GM10248 (cell line): ENCODE results near the gene NOS3.

Source experiments
- CTCF ChIA-PET: fragments of 300-600 bp; sonication (Branson Sonifier 250); formaldehyde crosslinking; extraction: SDS; loops from one replicate; lab custom pipeline; 2021; ENCODE audit warnings: antibody characterized with exemption; lab: Yijun Ruan, JAX
- POLR2A ChIA-PET: fragments of 350-650 bp; sonication (Branson Sonifier 250); formaldehyde crosslinking; extraction: SDS; loops from one replicate; lab custom pipeline; 2020; ENCODE audit warnings: antibody characterized with exemption; lab: Yijun Ruan, JAX
- DNase-seq: peaks from one replicate; pipeline ENCODE4 v3.0.0; 2012; ENCODE audit errors: extremely low spot score
- TF ChIP-seq, protein P1 (sequence below): IDR thresholded peaks from 2 replicates; pipeline ENCODE4 v1.5.1; 2012; ENCODE audit warnings: mild to moderate bottlenecking, low read depth; ENCODE audit errors: extremely low read depth, missing control alignments, control extremely low read depth

NOS3 gene

GRCh38 chr7:150955519-150956394, 35.1 kb upstream of the NOS3 start:
- DNase-seq = no peak
- ChIA-PET POLR2A (no interaction called here), CTCF (no interaction called here)
- TF ChIP-seq, protein P1, sequence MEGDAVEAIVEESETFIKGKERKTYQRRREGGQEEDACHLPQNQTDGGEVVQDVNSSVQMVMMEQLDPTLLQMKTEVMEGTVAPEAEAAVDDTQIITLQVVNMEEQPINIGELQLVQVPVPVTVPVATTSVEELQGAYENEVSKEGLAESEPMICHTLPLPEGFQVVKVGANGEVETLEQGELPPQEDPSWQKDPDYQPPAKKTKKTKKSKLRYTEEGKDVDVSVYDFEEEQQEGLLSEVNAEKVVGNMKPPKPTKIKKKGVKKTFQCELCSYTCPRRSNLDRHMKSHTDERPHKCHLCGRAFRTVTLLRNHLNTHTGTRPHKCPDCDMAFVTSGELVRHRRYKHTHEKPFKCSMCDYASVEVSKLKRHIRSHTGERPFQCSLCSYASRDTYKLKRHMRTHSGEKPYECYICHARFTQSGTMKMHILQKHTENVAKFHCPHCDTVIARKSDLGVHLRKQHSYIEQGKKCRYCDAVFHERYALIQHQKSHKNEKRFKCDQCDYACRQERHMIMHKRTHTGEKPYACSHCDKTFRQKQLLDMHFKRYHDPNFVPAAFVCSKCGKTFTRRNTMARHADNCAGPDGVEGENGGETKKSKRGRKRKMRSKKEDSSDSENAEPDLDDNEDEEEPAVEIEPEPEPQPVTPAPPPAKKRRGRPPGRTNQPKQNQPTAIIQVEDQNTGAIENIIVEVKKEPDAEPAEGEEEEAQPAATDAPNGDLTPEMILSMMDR = no peak

- no peak for DNase-seq
- TF ChIP-seq, protein P1 = no peak
- ChIA-PET CTCF (no interaction called here), POLR2A (no interaction called here)
These were observed 34.3 kb upstream of the NOS3 start for GRCh38 chr7:150956395-150957132.

DNA sequence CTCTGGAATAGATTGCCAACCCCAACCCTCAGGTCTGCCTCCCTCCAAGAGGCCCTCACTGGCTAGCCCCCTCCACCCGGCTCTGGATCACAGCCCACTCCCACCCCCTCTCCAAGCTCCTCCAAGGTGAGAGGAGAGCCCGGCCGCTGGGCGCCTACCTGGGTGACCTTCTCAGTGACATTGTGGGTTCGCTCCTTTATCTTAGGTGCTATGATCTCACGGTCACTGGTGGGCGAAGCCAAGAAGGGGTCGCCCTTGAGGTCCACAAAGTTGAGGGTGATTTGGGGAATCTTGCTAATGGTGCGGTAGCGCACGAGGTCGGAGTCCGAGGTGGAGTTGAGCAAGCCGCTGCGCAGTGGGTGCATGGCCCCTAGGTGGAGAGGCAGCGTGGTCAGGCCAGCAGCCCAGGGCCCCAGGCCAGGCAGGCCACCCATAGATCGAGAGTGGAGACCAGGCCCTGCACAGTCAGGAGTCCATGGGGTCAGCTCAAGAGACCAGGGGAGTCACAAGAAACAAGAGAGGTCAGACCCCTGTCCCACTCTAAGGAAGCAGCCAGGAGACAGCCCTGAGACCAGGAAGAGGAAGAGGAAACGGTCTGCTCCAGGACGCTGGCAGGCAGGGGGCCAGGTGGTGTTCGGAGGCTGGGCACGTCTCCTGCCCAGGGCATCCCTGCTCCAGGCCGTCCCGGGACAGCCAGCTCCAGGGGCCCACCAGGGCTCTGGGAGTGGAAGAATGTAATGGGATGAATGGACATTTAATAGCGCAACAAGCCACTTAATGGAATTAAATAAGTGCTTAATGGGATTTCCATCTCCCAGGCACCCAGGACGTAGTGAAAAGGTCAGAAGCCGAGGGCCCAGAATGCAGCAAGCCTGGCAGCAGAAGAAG, 33.4 kb upstream of the NOS3 start:
- CTCF ChIA-PET = no interaction called here
- TF ChIP-seq, protein P1 = no peak
- POLR2A ChIA-PET = no interaction called here
- DNase-seq = no peak

DNA sequence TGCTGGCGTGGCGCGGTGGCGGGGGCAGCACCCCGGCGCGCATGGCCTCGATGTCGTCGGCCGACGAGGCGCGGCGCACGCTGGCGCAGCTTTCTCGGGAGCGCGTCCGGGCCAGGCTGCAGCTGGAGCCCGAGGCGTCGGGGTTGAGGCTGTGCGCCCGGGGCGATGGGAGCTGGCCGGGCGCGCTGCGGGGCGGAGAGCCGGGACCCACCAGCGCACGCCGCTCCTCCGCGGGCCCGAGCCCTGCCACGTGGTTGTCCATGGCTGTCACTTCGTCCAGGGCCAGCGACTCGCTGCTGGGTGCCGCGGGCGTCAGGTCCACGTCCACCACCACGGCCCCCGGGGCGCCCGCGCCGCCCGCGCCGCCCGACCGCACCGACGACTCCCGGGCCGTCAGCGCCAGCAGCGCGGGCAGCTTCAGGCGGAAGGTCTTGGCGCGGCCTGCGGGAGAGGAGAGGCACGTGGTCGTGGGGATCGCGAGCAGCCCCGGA, 32.7 kb upstream of the NOS3 start:
- ChIA-PET POLR2A (no interaction called here), CTCF (no interaction called here)
- no peak for DNase-seq
- TF ChIP-seq, protein P1 = no peak

DNA sequence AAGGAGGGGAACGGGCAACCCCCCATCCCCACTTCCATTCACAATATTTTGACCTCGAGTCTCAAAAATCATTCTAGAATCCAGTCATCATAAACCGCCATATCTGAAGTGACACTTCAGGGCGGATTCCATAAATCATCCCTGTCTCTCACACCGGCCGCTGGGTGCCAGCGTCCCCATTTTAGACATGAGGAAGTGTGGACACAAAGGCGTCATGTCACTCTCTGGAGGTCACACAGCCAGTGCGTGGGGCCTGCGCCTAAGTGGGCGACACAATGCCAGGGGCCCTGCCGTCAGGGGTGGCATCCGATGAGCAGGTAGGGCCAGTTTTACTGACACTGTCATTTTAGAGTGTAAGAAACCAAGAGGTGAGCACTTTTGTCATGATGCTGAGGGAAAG, 32.2 kb upstream of the NOS3 start:
- ChIA-PET POLR2A (no interaction called here), CTCF (interaction anchor here (0.7 to 1.7 kb wide), 2 partner anchors 17 to 52 kb away, joined by 3 to 6 read pairs; no protein-coding TSS in a partner anchor)
- TF ChIP-seq, protein P1 = no peak
- DNase-seq = no peak
